ENCODE data around the gene VPS26B. TPM values are rescaled to one million over a fixed set of nuclear protein-coding genes. Genes with fewer than 3 reads are reported as not detected.
"Not testable (repeated sequence)": the region's sequence is repeated elsewhere in the genome, so short reads cannot be mapped to it uniquely, and the experiment has no call there.

The VPS26B gene
- total and polyA plus RNA-seq, 2 experiments from 2014 or later, result 28.2 to 37.3 TPM

DNA sequence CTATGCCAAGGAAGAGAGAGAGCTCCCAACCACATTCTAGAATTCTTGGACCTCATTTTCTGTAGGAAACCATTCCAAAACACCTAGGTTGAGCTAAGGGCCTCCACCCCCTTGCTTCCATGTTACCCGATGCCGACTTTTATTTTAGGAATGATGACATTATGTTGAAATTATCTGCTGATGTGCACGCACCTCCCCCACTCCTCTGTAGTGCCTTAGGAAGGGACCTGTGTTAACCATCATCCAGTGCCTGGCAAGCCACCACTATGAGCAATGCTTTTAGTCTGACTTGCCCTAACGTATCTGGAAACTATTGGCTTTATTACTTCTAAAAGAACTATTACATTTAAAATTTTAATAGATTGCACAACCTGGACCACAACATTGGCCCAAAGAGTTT, 42.8 kb upstream of the VPS26B start:
- Histone ChIP-seq H3K79me2 (no peaks in the 10 kb centered on the region), H3K4me1 (ENCODE audit: insufficient read depth) (no peaks in the 10 kb centered on the region), H3K9me3 (ENCODE audit: low read depth) (no peaks in the 10 kb centered on the region), H4K20me1 (ENCODE audit: insufficient read depth, poor library complexity, severe bottlenecking) (no peaks in the 10 kb centered on the region), H2AFZ (no peak overlapping the region), H3K27ac (no peak overlapping the region), H3K4me3 (no peak overlapping the region), H3K9me2 (replicated peaks; ENCODE audit: insufficient read depth) (no peaks in the 10 kb centered on the region), H3K27me3 (no peaks in the 10 kb centered on the region), H3K4me2 (no peak overlapping the region), H3K36me3 (replicated peaks; ENCODE audit: insufficient read depth, low read depth) (no peaks in the 10 kb centered on the region)
- no peak for TF ChIP-seq EZH2 (IDR thresholded peaks at IDR 0.05; ENCODE audit: borderline replicate concordance)
- TF ChIP-seq, protein P1, sequence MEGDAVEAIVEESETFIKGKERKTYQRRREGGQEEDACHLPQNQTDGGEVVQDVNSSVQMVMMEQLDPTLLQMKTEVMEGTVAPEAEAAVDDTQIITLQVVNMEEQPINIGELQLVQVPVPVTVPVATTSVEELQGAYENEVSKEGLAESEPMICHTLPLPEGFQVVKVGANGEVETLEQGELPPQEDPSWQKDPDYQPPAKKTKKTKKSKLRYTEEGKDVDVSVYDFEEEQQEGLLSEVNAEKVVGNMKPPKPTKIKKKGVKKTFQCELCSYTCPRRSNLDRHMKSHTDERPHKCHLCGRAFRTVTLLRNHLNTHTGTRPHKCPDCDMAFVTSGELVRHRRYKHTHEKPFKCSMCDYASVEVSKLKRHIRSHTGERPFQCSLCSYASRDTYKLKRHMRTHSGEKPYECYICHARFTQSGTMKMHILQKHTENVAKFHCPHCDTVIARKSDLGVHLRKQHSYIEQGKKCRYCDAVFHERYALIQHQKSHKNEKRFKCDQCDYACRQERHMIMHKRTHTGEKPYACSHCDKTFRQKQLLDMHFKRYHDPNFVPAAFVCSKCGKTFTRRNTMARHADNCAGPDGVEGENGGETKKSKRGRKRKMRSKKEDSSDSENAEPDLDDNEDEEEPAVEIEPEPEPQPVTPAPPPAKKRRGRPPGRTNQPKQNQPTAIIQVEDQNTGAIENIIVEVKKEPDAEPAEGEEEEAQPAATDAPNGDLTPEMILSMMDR (IDR thresholded peaks at IDR 0.05; ENCODE audit: poor library complexity), result no peak
- no peak for TF ChIP-seq EZH2phosphoT487 (IDR thresholded peaks at IDR 0.05; ENCODE audit: low read depth, severe bottlenecking, unreplicated experiment)
- WGBS (ENCODE audit: low lambda C conversion rate, missing lambda C conversion rate), result 89% methylated on average over 4 of the region's 4 CpGs
- DNase-seq (ENCODE audit: low spot score), result no peak

DNA sequence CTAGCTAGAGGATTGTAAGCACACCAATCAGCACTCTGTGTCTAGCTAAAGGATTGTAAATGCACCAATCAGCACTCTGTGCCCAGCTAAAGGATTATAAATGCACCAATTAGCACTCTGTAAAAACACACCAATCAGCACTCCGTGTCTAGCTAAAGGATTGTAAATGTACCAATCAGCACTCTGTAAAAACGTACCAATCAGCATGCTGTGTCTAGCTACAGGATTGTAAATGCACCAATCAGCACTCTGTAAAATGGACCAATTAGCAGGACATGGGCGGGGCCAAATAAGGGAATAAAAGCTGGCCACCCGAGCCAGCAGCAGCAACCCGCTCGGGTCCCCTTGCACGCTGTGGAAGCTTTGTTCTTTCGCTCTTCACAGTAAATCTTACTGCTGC, 36.4 kb upstream of the VPS26B start:
- H3K9me3 ChIP-seq (ENCODE audit: low read depth), result not testable (repeated sequence)

DNA sequence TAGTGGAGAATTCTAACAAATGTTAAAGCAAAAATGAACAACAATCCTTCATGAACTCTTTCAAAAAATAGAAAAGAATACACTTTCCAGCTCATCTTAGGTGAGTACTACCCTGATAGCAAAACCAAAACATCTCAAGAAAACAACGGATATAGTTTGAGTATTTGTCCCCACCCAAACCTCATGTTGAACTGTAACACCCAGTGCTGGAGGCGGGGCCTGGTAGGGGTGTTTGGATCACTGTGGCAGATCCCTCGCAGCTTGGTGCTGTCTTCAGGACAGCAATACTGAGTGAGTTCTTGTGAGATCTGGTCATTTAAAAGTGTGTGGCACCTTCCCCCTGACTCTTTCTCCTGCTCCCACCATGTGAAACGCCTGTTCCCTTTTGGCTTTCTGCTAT, 27.7 kb upstream of the VPS26B start:
- no peaks in the 10 kb centered on the region for H3K9me2 ChIP-seq (replicated peaks; ENCODE audit: insufficient read depth)
- DNase-seq (ENCODE audit: low spot score), result no peak
- H3K36me3 ChIP-seq (replicated peaks; ENCODE audit: insufficient read depth, low read depth), result no peaks in the 10 kb centered on the region
- no peak overlapping the region for H3K27ac ChIP-seq
- WGBS (ENCODE audit: low lambda C conversion rate, missing lambda C conversion rate), result 91% methylated on average over 4 of the region's 4 CpGs
- no peak overlapping the region for H3K4me2 ChIP-seq
- no peak overlapping the region for H2AFZ ChIP-seq
- no peaks in the 10 kb centered on the region for H3K4me1 ChIP-seq (ENCODE audit: insufficient read depth)
- no peaks in the 10 kb centered on the region for H3K27me3 ChIP-seq
- no peaks in the 10 kb centered on the region for H4K20me1 ChIP-seq (ENCODE audit: insufficient read depth, poor library complexity, severe bottlenecking)
- no peak overlapping the region for H3K4me3 ChIP-seq
- H3K79me2 ChIP-seq, result no peaks in the 10 kb centered on the region
- TF ChIP-seq EZH2 (IDR thresholded peaks at IDR 0.05; ENCODE audit: borderline replicate concordance), result no peak
- no peak for TF ChIP-seq EZH2phosphoT487 (IDR thresholded peaks at IDR 0.05; ENCODE audit: low read depth, severe bottlenecking, unreplicated experiment)
- TF ChIP-seq, protein P1 (IDR thresholded peaks at IDR 0.05; ENCODE audit: poor library complexity), result no peak
- H3K9me3 ChIP-seq (ENCODE audit: low read depth), result no peaks in the 10 kb centered on the region

More for the DNA sequence above, 36.4 kb upstream of the VPS26B start:
- not testable (repeated sequence) for H3K4me3 ChIP-seq; H3K9me2 ChIP-seq (replicated peaks; ENCODE audit: insufficient read depth); H4K20me1 ChIP-seq (ENCODE audit: insufficient read depth, poor library complexity, severe bottlenecking); H3K4me1 ChIP-seq (ENCODE audit: insufficient read depth); H3K79me2 ChIP-seq; DNase-seq (ENCODE audit: low spot score); H3K27me3 ChIP-seq; H2AFZ ChIP-seq; H3K27ac ChIP-seq; H3K36me3 ChIP-seq (replicated peaks; ENCODE audit: insufficient read depth, low read depth); H3K4me2 ChIP-seq
- WGBS (ENCODE audit: low lambda C conversion rate, missing lambda C conversion rate), result 93% methylated on average over 8 of the region's 8 CpGs

DNA sequence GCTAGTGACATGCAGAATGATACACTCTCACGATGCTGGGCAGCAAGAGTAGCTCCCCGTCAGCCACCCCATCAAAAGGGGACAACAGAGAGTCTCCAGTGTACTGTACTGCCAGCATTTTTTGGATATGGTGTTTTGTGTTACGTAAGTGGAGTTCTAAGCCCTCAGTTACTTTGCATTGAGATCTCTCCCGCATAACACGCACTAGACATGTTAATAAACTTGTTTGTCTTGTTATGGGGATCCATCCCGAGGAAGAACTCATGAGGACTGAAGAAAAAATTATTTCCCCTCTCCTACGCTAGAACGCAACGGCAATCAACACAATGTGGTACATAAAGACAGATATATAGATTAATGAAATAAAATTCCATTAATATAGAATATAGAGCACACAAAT, 24.9 kb upstream of the VPS26B start:
- Histone ChIP-seq H3K4me3 (no peak overlapping the region), H3K9me3 (ENCODE audit: low read depth) (no peaks in the 10 kb centered on the region), H3K9me2 (replicated peaks; ENCODE audit: insufficient read depth) (no peaks in the 10 kb centered on the region), H3K36me3 (replicated peaks; ENCODE audit: insufficient read depth, low read depth) (no peaks in the 10 kb centered on the region), H2AFZ (no peak overlapping the region), H3K79me2 (no peaks in the 10 kb centered on the region), H4K20me1 (ENCODE audit: insufficient read depth, poor library complexity, severe bottlenecking) (no peaks in the 10 kb centered on the region), H3K4me2 (no peak overlapping the region), H3K27me3 (no peaks in the 10 kb centered on the region), H3K27ac (no peak overlapping the region), H3K4me1 (ENCODE audit: insufficient read depth) (no peaks in the 10 kb centered on the region)
- TF ChIP-seq EZH2 (IDR thresholded peaks at IDR 0.05; ENCODE audit: borderline replicate concordance) (no peak), EZH2phosphoT487 (IDR thresholded peaks at IDR 0.05; ENCODE audit: low read depth, severe bottlenecking, unreplicated experiment) (no peak)
- TF ChIP-seq, protein P1 (IDR thresholded peaks at IDR 0.05; ENCODE audit: poor library complexity), result no peak
- 98% methylated on average over 9 of the region's 9 CpGs for WGBS (ENCODE audit: low lambda C conversion rate, missing lambda C conversion rate)
- no peak for DNase-seq (ENCODE audit: low spot score)
